ENCODE data around the gene TDRD1.

Gene TDRD1

GRCh38 chr10:114234132-114234531 lies 55.0 kb downstream of the TDRD1 start:
- CTCF ChIA-PET, result no interaction called here
- no peak for DNase-seq

GRCh38 chr10:114239117-114239993 lies 60.2 kb downstream of the TDRD1 start, which contains the start of gene VWA2:
Gene VWA2 (plus strand): TSS chr10:114239254. CDS start chr10:114248714, 9,460 bp downstream.
- Mint-ChIP-seq H3K27ac (no peak within 1 kb of the TSS), H3K27me3 (peaks cover 92% of the 10 kb centered on the region), H3K36me3 (no peaks in the 10 kb centered on the region), H3K4me1 (peaks cover 2% of the 10 kb centered on the region), H3K4me3 (no peak within 1 kb of the TSS), H3K9me3 (no peaks in the 10 kb centered on the region)
- DNase-seq, result peak; percentile 23
- CTCF ChIA-PET, result interaction anchor here (0.6 kb wide), 1 partner anchor 437 kb away, joined by 3 read pairs; no protein-coding TSS in a partner anchor

More at GRCh38 chr10:114234132-114234531, 55.0 kb downstream of the TDRD1 start:
- no peak overlapping the region for H3K4me3 Mint-ChIP-seq
- H3K9me3 Mint-ChIP-seq, result no peaks in the 10 kb centered on the region
- peaks cover 2% of the 10 kb centered on the region for H3K4me1 Mint-ChIP-seq
- peaks cover 50% of the 10 kb centered on the region for H3K27me3 Mint-ChIP-seq
- H3K27ac Mint-ChIP-seq, result no peak overlapping the region
- no peaks in the 10 kb centered on the region for H3K36me3 Mint-ChIP-seq

DNA sequence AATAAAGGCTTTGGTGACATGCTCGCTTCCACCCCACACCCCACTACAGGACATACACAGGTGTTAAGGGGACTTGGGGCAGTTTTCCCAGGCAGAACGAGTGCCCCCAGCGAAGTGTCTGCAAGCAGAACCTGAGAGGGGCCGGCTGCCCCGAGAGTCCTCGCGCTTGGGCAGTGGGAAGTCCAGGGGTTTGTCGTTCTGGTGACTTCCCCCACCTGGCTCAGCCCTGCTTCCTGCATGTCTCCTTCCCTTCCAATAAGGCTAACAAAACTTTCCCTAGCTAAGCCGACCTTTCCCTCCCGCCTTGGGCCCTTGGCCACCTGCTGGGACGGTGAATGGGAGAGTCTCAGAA lies 60.8 kb downstream of the TDRD1 start:
- H3K4me3 Mint-ChIP-seq, result no peak overlapping the region
- DNase-seq, result no peak
- CTCF ChIA-PET, result interaction anchor here (0.6 kb wide), 1 partner anchor 438 kb away, joined by 3 read pairs; no protein-coding TSS in a partner anchor
- peaks cover 2% of the 10 kb centered on the region for H3K4me1 Mint-ChIP-seq
- H3K27me3 Mint-ChIP-seq, result peaks cover 93% of the 10 kb centered on the region
- H3K36me3 Mint-ChIP-seq, result no peaks in the 10 kb centered on the region
- no peak overlapping the region for H3K27ac Mint-ChIP-seq
- no peaks in the 10 kb centered on the region for H3K9me3 Mint-ChIP-seq

- Mint-ChIP-seq H3K36me3 (no peaks in the 10 kb centered on the region), H3K27me3 (peaks cover 82% of the 10 kb centered on the region), H3K9me3 (no peaks in the 10 kb centered on the region), H3K4me3 (no peak overlapping the region), H3K4me1 (peaks cover 2% of the 10 kb centered on the region), H3K27ac (no peak overlapping the region)
- no peak for DNase-seq
- CTCF ChIA-PET, result no interaction called here
Observed at GRCh38 chr10:114242235-114242634, 63.1 kb downstream of the TDRD1 start.

DNA sequence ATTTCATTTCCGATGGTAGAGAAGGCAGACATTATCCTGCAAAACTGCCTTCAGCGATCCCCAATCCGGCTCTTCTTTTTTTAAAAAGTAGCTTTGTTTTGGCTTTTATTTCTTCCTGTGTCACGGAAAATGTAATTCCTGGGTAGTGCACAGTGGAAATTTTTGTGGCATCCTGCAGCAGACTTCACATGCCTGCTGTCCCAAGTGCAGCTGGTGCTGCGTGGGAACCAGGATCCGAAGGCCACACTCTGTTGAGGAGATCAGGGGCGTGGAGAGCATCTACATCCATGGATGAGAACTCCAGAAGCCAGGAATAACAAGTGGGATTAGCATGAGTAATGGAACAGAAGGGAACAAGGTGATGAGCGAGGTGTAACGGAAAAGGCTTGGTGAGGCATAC lies 64.5 kb downstream of the TDRD1 start:
- Mint-ChIP-seq H3K4me3 (no peak overlapping the region), H3K27me3 (peaks cover 74% of the 10 kb centered on the region), H3K27ac (no peak overlapping the region), H3K9me3 (no peaks in the 10 kb centered on the region), H3K4me1 (peaks cover 2% of the 10 kb centered on the region), H3K36me3 (no peaks in the 10 kb centered on the region)
- DNase-seq, result no peak
- CTCF ChIA-PET, result interaction anchor here (0.6 kb wide), 1 partner anchor 704 kb away, joined by 3 read pairs; no protein-coding TSS in a partner anchor

GRCh38 chr10:114244126-114244525 lies 65.0 kb downstream of the TDRD1 start:
- Mint-ChIP-seq H3K9me3 (no peaks in the 10 kb centered on the region), H3K27me3 (peaks cover 69% of the 10 kb centered on the region), H3K27ac (no peak overlapping the region), H3K4me3 (no peak overlapping the region), H3K4me1 (no peaks in the 10 kb centered on the region), H3K36me3 (no peaks in the 10 kb centered on the region)
- no peak for DNase-seq
- CTCF ChIA-PET, result no interaction called here

GRCh38 chr10:114245121-114245791 lies 66.1 kb downstream of the TDRD1 start:
- CTCF ChIA-PET, result no interaction called here
- peaks cover 64% of the 10 kb centered on the region for H3K27me3 Mint-ChIP-seq
- no peaks in the 10 kb centered on the region for H3K4me1 Mint-ChIP-seq
- no peaks in the 10 kb centered on the region for H3K9me3 Mint-ChIP-seq
- no peak for DNase-seq
- H3K36me3 Mint-ChIP-seq, result no peaks in the 10 kb centered on the region
- no peak overlapping the region for H3K4me3 Mint-ChIP-seq
- no peak overlapping the region for H3K27ac Mint-ChIP-seq

DNA sequence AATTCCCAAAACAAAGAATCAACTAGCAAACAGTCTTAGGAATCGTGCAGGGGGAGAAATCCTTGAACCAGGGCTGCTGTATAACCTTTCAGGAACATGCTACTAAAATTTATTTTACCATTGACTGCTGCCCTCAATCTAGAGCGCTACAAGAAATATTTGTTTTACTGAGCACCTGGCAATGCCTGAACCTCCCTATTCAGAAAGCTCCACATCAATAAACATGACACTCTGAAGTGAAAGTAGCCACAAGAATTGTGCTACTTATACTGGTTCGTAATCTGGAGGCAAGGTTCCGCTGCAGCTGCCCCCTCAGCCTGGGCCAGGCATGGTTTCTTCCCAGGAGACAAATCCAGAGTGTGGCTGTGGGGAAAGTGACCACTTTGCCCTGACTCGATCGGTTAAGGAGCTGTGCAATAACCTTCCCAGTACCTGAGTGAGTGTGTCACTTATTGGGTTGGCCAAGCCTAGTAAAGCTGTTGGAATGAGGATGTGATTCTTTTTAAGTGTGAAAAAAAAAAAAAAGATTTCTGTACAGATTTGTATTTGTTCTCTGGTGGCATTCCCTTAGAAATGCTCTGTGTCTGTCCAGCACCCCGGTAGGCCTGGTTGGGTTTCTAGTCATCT lies 67.6 kb downstream of the TDRD1 start:
- Mint-ChIP-seq H3K4me3 (no peak overlapping the region), H3K27ac (no peak overlapping the region), H3K36me3 (no peaks in the 10 kb centered on the region), H3K9me3 (no peaks in the 10 kb centered on the region), H3K4me1 (no peaks in the 10 kb centered on the region), H3K27me3 (peaks cover 61% of the 10 kb centered on the region)
- CTCF ChIA-PET, result interaction anchor here (0.8 kb wide), 1 partner anchor 213 kb away, joined by 3 read pairs; no protein-coding TSS in a partner anchor
- no peak for DNase-seq

DNA sequence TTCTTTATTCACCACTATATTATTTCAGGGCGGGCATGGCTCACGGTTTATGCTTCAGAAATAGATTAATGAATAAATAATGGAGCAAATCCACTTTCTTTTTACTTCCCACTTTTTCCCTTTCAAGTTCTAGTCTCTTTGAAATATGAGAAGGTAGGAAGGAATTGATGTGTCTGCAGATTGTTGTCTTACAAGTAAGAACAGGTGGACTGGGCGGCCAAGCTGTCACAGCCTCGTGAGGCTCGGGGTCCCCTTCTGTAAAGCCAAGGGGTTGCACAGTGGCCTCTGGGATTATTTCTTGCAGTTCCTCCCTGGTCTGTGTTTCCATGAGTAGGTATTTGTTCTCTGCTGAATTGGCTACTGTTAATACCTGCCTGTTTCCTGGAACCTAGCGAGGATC lies 71.1 kb downstream of the TDRD1 start:
- peaks cover 6% of the 10 kb centered on the region for H3K9me3 Mint-ChIP-seq
- H3K27me3 Mint-ChIP-seq, result peaks cover 37% of the 10 kb centered on the region
- no peak for DNase-seq
- CTCF ChIA-PET, result no interaction called here
- no peaks in the 10 kb centered on the region for H3K36me3 Mint-ChIP-seq
- H3K4me3 Mint-ChIP-seq, result no peak overlapping the region
- H3K27ac Mint-ChIP-seq, result no peak overlapping the region
- H3K4me1 Mint-ChIP-seq, result no peaks in the 10 kb centered on the region

- DNase-seq, result no peak
- Mint-ChIP-seq H3K9me3 (peaks cover 6% of the 10 kb centered on the region), H3K27me3 (peaks cover 33% of the 10 kb centered on the region), H3K4me1 (no peaks in the 10 kb centered on the region), H3K4me3 (no peak overlapping the region), H3K27ac (no peak overlapping the region), H3K36me3 (no peaks in the 10 kb centered on the region)
- CTCF ChIA-PET, result no interaction called here
Observed at GRCh38 chr10:114250716-114251115, 71.6 kb downstream of the TDRD1 start.

DNA sequence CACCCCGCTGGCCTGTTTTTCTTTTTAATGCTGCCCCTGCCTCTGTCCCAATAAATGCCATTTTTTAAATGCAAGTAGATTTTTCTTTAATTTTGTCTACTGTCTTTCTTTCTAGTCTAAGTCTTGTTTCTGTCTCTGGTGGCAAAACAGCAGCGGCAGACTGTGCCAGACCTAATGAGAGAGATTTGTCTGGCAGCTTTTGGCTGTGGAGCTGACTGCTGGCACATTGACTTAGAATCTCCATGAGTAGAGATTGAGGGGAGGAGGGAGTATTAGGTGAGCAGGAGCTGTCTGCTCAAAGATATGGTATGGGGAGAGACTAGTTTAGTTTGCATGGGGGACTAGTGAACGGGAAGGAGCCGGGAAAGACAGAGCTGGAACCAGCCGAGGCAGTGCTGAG lies 72.9 kb downstream of the TDRD1 start:
- no peak for DNase-seq
- Mint-ChIP-seq H3K4me1 (no peaks in the 10 kb centered on the region), H3K36me3 (no peaks in the 10 kb centered on the region), H3K9me3 (peaks cover 6% of the 10 kb centered on the region), H3K4me3 (no peak overlapping the region), H3K27me3 (peaks cover 29% of the 10 kb centered on the region), H3K27ac (no peak overlapping the region)
- CTCF ChIA-PET, result no interaction called here

DNA sequence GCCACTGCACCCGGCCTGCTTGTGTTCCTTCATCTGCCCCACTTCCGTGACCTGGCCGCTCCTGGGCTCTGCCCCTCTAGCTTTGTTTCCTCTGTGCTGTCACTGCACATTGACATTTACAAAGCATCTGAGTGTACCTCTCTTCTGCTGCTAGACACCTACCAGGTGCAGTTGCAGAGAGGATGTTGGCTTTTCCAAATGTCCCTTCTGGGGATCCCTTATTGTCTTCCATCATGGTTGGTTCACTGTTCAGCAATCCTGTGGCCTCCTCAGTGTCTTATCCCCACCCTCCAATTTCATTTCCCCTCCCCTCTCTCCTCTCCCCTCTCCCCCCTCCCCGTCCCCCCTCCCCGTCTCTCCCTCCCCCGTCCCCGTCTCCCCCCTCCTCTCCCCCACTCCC lies 73.7 kb downstream of the TDRD1 start:
- Mint-ChIP-seq H3K4me3 (no peak overlapping the region), H3K27ac (no peak overlapping the region)
- DNase-seq, result no peak

DNA sequence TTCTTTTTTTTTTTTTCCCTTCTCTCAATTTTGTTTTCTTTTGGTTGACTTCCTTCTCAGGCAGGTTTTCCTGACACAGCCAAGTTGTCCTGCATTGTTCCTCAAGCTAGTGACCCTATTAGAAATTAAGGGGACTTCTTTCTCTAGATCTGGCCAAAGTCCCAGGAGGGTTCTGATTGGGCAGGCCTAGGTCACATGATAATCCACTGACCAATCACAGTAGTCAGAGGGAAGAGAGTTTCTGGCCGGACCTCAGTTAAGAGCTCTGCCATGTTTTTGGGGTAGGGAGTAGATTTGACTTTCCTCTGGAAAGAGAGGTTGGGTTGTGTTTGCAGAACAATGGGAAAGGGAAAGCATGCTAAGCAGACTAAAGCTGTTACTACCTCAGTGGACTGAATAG lies 76.1 kb downstream of the TDRD1 start:
- Mint-ChIP-seq H3K27me3 (peaks cover 19% of the 10 kb centered on the region), H3K36me3 (no peaks in the 10 kb centered on the region), H3K4me3 (no peak overlapping the region), H3K9me3 (peaks cover 6% of the 10 kb centered on the region), H3K27ac (no peak overlapping the region), H3K4me1 (peaks cover 4% of the 10 kb centered on the region)
- CTCF ChIA-PET, result no interaction called here
- no peak for DNase-seq

More for the DNA sequence above, 73.7 kb downstream of the TDRD1 start:
- peaks cover 29% of the 10 kb centered on the region for H3K27me3 Mint-ChIP-seq
- H3K4me1 Mint-ChIP-seq, result no peaks in the 10 kb centered on the region
- peaks cover 6% of the 10 kb centered on the region for H3K9me3 Mint-ChIP-seq
- H3K36me3 Mint-ChIP-seq, result no peaks in the 10 kb centered on the region
- CTCF ChIA-PET, result no interaction called here

- no peaks in the 10 kb centered on the region for H3K36me3 Mint-ChIP-seq
- no peak overlapping the region for H3K27ac Mint-ChIP-seq
- CTCF ChIA-PET, result no interaction called here
- peaks cover 4% of the 10 kb centered on the region for H3K4me1 Mint-ChIP-seq
- no peak for DNase-seq
- H3K4me3 Mint-ChIP-seq, result no peak overlapping the region
- H3K9me3 Mint-ChIP-seq, result peaks cover 6% of the 10 kb centered on the region
- H3K27me3 Mint-ChIP-seq, result peaks cover 15% of the 10 kb centered on the region
Observed at GRCh38 chr10:114256008-114256765, 77.0 kb downstream of the TDRD1 start.
